Non-pigmented ciliary epithelial cell (primary cell): ENCODE measurements around the gene ADGRE1.

Experiments used
- DNase-seq: peaks from one replicate; pipeline ENCODE4 v3.0.0-alpha.2; 2010; ENCODE audit warnings: low read depth

Gene ADGRE1

DNA sequence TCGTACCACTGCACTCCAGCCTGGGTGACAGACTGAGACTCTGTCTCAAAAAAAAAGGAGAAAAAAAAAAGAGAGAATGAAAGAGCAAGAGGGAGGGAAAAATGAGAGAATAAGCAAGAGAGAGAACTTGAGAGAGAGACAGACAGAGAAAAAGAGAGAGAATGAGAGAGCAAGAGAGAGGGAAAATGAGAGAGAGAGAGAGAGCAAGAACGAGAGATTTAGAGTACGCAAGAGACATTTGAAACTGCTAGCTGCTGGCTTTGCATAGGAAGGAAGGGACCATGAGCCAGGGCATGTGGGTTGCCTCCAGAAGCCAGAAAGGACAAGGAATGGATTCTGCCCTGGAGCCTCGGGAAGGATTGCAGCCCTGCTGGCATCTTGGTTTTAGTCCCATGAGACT is 9.6 kb upstream of the ADGRE1 start:
- no peak for DNase-seq

DNA sequence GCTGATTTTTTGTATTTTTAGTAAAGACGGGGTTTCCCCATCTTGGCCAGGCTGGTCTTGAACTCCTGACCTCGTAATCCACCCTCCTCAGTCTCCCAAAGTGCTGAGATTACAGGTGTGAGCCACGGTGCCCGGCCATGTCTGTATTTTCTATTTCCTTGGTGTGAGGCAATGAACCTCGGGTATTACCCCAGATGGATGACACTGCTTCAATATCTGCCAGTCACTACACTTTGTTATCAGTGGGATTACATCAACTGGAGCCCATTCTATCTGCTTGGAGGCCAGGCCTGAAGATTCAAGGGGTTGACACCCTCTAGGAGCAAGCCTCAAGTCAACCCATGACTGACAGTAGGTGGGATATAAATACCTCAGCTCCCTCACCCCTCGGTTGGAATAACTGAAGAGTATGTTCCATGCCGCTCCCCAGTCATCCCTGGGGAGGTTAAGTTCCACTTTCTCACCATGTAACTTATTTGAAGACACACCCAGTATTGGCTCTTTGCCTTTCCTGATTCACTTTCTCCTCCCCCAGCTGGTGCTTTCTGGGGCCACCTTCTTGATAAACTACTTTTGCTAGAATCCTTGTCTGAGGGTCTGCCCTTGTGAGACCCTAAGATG is 992 bp upstream of the ADGRE1 start:
- no peak for DNase-seq

DNA sequence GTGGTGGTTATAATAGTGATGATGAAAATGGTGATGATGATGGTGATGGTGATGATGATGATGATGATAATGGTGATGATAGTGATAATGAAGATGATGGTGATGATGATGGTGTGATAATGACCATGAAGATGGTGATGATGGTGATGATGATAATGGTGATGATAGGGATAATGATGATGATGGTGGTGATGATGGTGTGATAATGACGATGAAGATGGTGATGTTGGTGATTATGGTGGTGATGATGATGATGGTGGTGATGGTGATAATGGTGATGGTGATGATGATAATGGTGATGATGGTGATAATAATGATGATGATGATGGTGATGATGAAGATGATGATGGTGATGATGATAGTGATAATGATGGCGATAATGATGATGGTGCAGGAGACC is 1.6 kb downstream of the ADGRE1 start:
- DNase-seq, result no peak

DNA sequence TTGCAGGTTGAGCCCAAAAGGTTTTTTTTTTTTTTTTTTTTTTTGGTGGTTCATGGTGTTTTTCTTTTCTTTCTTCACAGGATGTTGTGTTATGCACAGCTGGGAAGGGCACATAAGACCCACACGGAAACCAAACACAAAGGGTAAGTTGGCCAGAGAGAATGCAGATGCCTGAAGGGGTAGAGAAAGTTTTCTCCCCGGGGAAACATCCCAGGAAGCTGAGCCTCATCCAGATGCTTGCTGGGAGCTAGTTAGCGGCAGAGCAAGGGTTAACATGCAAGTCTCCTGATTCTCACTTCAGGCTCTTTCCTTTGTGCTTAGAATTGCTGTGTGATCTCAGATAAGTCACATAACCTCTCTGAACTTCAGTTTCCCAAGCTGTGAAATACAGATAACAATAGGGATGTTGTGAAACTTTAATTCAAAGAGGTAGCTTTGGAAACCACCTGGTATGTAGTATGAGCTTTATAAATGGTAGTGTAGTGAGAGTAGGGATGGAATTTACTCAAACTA is 3.1 kb downstream of the ADGRE1 start:
- no peak for DNase-seq

DNA sequence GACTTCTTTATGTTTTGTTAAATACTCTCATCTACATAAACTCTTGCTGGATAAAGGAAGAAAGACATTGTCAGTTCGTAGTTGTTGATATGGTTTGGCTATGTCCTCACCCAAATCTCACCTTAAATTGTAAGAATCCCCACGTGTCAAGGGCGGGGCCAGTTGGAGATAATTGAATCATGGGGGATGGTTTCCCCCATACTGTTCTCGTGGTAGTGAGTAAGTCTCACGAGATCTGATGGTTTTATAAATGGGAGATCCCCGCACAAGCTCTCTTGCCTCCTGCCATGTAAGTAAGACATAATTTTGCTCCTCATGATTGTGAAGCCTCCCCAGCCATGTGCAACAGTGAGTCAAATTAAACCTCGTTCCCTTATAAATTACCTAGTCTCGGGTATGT is 3.6 kb downstream of the ADGRE1 start:
- DNase-seq, result no peak

DNA sequence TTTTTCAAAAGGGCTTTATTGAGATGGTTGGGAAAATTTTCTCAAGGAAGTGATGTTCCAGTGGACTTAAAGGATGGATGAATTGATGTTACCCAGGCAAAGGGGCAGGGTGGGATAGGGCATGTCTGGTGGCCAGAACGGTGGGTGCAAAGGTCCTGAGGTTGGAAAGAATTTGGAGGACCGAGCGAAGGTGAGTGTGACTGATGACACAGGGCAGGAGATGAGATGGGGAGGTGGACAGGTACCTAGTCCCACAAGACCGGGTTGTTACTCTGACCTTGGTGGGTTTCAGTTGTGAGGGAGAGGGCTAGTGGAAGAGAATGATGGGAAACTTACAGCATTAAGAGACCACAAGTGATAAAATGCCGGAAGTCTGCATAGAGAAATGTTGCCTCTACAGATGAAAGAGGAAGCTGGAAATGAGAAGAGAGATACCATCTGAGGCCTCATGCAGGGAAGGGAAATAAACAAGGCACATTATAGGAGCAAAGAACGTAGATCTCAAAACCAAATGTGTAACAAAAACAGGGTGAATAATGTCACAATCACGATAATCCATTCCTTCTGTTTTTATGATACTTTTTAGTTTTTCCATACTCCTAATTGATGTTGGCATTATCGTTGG is 4.5 kb downstream of the ADGRE1 start:
- no peak for DNase-seq

DNA sequence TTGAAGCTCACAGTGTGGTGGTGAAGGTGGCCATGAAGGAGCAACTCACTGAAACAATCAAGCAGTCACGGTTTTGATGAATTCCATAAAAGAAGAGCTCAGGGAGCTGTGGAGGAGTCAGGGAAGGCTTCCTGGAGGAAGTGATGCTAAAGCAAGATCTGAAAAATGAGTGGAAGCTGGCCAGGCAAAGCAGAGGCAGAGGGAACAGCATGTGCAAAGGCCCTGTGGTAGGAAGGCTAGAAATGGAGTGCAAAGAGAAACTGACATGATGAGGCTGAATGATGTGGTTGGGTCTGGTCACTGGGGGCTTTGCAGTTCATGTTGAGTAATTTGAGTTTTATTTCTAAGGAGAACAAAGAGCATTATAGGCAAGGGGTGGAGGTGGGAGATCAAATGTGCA is 6.9 kb downstream of the ADGRE1 start:
- no peak for DNase-seq

DNA sequence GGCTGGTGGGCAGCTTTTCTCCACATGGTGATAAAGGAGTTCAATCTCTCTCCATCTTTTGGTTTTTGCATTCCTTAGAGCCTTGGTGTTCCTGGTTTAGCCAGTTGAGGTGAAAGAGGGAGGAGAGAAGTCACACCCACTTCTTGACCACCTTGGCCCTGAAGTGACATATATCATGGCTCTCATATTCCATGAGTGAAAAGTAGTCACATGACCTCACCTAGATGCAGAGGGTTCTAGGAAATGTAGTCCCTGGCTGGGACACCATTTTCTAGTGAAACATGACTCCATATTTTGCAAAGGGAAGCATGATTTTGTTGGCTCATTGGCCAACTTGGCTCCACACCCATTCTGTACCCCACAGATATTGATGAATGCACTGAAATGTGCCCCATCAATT is 16.1 kb downstream of the ADGRE1 start:
- no peak for DNase-seq

DNA sequence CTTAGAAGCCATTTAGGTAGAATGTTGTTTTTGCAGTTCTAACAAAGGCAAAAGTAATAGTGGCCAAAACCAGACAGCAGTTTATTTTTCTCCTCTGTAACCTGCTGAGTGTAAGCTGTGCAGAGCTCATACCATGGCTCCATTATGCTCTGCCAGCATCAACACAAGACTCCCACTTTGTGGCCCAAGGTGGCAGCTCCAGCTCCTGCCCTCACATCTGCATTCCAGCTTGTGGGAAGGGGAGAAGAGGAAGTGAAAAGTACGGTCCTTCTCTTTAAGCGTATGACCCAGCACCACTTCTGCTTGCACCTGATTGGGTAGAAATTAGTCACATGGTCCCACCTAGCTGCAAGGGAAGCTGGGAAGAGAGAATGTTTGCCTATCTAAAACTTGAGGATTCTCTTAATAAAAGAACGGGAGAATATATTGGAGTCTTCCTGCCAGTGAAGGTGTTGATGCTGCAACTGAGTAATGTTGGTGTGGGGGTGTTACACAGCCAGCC is 19.2 kb downstream of the ADGRE1 start:
- DNase-seq, result no peak

DNA sequence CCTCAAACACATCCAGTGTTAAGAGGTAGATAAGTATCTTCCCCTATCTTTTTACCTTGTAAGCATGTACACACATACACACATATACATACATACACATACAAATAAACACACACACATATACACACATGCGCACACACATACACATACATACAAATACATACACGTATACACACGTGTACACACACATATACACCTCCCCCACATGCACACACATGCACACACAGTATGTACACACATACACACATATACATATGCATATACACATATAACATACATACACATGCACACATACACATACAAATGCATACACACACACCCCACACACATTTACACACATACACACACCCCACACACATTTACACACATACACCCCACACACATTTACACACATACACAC is 24.1 kb downstream of the ADGRE1 start:
- no peak for DNase-seq

DNA sequence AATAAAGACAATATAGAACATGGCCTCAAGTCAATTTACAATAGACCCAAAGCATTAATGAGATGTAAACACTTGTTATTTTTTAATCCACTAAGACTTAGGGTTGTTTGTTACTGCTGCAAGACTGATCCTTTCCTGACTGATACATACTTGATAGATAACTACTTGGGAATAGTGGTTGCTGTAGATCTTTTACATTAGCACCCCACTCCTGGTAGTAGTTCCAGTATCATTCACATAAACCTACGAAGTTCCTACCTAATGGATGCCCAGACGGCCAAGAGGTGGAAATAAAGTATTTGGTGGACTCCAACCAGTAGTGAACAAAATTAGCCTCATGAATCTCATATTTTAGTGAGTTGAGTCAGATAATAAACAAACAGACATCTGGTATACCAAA is 26.9 kb downstream of the ADGRE1 start:
- DNase-seq, result no peak

DNA sequence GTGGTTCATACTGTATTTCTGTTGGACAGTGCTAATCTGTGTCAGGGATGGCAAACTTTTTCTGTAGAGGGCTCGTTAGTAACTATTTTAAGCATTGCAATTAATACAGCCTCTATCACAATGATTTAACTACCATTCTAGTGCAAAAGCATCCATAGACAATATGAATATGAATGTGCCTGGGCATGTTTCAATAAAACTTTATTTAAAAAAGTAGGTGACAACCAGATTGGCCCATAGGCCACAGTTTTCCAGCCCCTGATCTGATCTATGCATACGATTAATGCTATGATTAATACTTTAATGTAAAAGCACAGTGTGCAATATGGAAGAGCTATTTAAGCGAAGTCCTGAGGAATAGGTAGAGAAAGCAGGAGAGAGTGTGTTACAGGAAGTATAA is 29.6 kb downstream of the ADGRE1 start:
- no peak for DNase-seq

DNA sequence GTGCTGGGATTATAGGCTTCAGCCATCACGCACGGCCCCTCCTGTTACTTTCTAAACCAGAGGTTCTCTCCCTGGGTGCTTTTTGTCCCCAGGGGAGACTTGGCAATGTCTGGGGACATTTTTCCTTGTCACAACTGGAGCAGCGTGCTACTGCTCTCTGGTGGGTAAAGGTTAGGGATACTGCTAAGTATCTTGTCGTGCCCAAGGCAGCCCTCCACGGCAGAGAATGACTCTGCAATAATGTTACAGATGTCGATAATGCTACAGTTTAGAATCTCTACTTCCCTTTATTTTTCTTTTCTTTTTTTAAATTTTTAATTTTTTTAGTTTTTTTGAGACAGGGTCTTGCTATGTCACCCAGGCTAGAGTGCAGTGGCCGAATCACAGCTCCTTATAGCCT is 38.0 kb downstream of the ADGRE1 start:
- no peak for DNase-seq

DNA sequence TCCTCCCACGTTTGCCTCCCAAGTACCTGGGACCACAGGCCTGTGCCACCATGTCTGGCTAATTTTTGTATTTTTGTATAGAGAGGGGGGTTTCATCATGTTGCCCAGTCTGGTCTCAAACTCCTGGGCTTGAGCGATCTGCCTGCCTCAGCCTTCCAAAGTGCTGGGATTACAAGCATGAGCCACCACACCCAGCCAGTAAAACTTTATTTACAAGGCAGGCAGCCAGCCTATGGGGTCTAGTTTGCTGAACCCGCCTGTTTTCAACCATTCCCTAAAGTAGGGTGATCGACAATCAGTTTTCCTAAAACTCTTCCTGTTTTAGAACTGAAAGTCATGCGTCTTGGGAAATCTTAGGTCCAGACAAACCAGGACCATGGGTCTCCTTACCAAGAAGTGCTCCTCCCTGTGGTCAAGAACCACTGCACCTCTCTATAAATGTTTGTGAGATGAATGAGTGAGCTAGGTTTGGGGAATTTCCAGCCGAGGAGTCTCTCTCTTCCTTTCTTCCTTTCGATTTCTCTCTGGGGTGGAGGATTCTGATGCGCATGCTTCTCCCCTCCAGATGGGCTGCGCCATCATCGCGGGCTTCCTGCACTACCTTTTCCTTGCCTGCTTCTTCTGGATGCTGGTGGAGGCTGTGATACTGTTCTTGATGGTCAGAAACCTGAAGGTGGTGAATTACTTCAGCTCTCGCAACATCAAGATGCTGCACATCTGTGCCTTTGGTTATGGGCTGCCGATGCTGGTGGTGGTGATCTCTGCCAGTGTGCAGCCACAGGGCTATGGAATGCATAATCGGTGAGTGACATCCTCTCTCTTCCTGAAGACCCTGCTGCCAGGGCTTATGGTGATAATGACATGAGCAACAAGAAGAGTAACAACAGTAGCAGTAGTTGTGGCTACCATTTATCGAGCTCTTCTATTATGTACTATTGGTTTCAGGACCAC is 38.7 kb downstream of the ADGRE1 start:
- no peak for DNase-seq

DNA sequence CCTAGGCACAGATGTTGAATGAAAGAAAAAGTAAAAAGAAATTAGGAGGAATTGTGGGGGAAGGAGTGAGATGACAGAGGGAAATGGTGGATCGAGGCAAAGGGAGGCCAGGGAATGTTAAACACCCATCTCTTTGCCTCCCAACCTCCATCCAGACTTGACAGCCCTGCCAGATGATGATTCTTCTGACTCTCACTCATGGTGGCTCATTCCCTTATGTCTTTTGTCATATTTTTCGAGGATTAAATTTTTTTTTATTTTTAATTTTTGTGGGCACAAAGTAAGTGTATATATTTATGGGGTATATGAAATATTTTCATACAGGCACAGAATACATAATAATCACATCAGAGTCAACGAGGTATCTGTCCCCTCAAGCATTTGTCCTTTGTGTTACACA is 42.8 kb downstream of the ADGRE1 start:
- DNase-seq, result no peak

DNA sequence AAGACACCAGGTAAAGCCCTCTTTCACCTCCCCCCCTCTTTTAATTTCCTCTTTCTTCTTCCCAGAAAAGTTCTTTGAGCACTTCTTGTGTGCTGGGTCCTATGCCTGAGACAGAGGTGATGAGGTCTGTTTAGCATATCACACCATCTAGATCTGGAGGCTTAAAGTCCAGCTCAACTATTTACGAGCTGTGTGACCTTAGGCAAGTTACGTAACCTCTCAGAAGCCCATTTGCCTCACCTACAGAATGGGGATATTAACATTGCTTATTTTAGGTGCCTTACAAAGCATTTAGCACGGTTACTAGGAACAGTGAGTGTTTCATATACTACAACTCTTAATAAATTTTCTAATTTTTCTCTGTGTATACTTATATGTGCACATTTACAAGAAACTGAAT is 47.7 kb downstream of the ADGRE1 start:
- DNase-seq, result no peak

DNA sequence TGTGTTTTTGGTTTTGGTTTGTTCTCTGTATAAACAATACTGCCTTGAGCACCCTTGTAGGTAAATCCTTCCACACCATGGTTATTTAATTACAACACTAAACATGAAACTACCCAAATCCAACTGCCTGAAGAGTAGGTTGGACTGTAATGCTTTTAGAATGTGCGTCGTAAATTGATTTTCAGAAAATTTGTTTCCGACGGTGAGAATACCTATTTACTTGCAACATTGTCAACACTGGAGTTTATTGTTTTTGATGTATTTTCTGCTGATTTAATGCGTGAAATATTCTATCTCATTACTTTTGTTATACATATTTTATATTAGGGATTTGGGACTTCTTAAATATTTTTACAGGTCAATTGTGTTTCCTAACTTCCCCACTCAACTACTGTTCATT is 48.2 kb downstream of the ADGRE1 start:
- DNase-seq, result no peak

DNA sequence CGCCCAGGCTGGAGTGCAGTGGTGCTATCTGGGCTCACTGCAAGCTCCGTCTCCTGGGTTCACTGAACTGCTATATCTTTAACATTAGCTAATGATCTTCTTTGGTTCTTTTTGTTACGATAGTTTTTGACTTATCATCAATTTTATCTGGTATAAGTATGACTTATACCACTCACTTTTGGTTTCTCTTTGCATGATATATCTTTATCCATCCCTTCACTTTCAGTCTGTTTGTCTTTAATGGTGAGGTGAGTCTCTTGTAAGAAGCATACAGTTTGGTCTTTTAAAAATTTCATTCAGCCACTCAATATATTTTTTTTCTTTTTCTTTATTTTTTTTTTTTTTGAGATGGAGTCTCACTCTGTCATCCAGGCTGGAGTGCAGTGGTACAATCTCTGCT is 58.4 kb downstream of the ADGRE1 start:
- DNase-seq, result no peak

DNA sequence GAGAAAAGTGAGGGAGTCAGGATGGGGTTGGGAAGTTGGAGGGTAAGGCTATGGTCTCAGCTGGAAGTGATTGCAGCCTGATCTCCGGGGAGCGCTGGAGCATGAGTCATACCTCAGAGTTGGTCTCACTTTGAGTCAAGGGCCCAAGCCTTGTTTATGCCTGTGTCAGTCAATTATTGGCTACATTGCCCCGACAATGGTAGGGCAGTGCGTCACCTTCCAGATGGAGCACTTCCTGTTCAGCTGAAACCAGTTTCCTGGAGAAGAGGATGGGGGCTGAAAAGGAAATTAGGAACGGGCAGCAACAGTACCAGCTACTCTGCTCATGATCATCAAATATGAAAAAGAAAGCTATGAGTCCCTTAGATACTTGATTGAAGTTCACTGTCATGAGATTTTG is 60.4 kb downstream of the ADGRE1 start:
- no peak for DNase-seq

DNA sequence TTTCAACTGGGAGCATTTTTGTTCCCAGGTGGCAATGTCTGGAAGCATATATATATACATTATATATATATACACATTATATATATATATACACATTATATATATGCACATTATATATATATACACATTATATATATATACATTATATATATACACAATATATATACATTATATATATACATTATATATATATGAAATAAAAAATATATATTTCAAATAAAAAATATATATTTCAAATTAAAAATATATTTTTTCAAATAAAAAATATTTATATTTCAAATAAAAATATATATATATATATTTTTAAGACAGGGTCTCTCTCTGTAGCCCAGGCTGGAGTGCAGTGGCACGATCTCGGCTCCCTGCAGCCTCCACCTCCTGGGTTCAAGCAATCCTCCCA is 61.5 kb downstream of the ADGRE1 start:
- DNase-seq, result no peak

DNA sequence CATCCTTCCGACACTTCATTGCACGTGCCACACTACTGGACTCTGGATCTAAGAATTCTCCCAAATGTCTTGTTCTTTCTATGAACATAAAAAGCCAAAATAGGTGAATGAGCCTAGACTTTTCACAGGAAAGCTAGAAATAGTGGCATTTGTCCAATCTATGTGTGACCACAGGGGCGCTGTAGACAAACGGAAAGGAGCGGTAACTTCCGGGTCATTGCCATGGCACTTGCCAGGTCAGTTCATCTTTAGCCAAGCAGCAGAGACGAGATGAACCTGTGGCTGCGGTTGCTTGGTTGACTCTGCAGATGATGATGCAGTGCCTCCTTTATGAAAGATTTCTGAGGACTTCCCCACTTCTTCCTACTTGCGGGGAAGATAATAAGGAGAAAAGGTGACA is 65.6 kb downstream of the ADGRE1 start:
- DNase-seq, result no peak

DNA sequence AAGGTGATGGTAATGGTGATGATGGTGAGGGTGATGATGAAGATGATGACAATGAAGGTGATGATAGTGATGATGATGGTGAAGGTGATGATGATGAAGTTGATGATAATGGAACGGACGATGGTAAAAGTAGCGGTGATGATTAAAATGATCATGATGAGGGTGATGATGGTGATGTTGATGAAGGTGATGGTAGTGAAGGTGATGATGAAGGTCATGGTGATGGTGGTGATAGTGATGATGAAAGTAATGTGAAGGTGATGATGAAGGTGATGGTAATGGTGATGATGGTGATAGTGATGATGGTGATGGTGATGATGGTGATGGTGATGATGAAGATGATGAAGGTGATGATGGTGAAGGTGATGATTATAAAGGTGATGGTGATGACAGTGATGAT is 67.7 kb downstream of the ADGRE1 start:
- no peak for DNase-seq

DNA sequence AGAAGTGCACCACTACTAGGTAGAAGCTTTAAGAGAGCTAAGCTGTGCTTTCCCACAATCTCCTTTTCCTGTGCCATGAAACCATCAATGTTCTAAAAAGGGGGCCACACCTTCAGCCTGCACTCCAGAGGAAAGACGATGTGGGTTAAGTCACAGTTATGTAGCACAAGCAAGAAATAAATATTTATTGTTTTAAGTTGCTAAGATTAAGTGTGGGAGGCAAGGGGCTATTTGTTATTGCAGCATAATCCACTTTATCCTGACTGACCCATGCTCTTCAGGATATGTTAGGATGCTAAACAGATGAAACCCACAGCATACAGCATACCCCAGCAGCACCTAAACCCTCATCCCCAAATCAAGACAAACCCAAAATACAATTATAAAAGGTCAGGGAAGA is 69.2 kb downstream of the ADGRE1 start:
- no peak for DNase-seq
